NCI-H345 (cell line): ENCODE results near the gene PRKG2.
A peak's percentile ranks its signal among the peaks of the same experiment; 100 is the strongest.
"Not testable (repeated sequence)": the region's sequence is repeated elsewhere in the genome, so short reads cannot be mapped to it uniquely, and the experiment has no call there.

ENCODE experiments used
- DNase-seq: peaks from one replicate; lab custom pipeline; 2025; lab: John Stamatoyannopoulos, UW

The PRKG2 gene

GRCh38 chr4:81214881-81215868, at the start of gene PRKG2:
Gene PRKG2 (minus strand): TSS chr4:81215222. CDS start chr4:81205047, 10,175 bp downstream.
- peak; percentile 29 for DNase-seq

- DNase-seq, result no peak
Measured at GRCh38 chr4:81260443-81261101, 45.5 kb upstream of the PRKG2 start.

- DNase-seq, result no peak
Measured at GRCh38 chr4:81258841-81259550, 44.0 kb upstream of the PRKG2 start.

- no peak for DNase-seq
Measured at GRCh38 chr4:81257816-81258215, 42.8 kb upstream of the PRKG2 start.

- DNase-seq, result no peak
Measured at GRCh38 chr4:81257021-81257420, 42.0 kb upstream of the PRKG2 start.

GRCh38 chr4:81256059-81256970, 41.3 kb upstream of the PRKG2 start:
- DNase-seq, result no peak

- DNase-seq, result no peak
Measured at GRCh38 chr4:81255524-81255923, 40.5 kb upstream of the PRKG2 start.

- no peak for DNase-seq
Measured at GRCh38 chr4:81250430-81250829, 35.4 kb upstream of the PRKG2 start.

GRCh38 chr4:81245218-81246009, 30.4 kb upstream of the PRKG2 start:
- no peak for DNase-seq

- no peak for DNase-seq
Measured at GRCh38 chr4:81237791-81238190, 22.8 kb upstream of the PRKG2 start.

GRCh38 chr4:81235982-81236749, 21.1 kb upstream of the PRKG2 start:
- DNase-seq, result no peak

- DNase-seq, result no peak
Measured at GRCh38 chr4:81227968-81228367, 12.9 kb upstream of the PRKG2 start.

GRCh38 chr4:81227138-81227537, 12.1 kb upstream of the PRKG2 start:
- DNase-seq, result no peak

- DNase-seq, result no peak
Measured at GRCh38 chr4:81225252-81225651, 10.2 kb upstream of the PRKG2 start.

- DNase-seq, result not testable (repeated sequence)
Measured at GRCh38 chr4:81222082-81222472, 7.1 kb upstream of the PRKG2 start.

- DNase-seq, result no peak
Measured at GRCh38 chr4:81221303-81222081, 6.5 kb upstream of the PRKG2 start.

- no peak for DNase-seq
Measured at GRCh38 chr4:81220271-81220670, 5.2 kb upstream of the PRKG2 start.

- no peak for DNase-seq
Measured at GRCh38 chr4:81218206-81218605, 3.2 kb upstream of the PRKG2 start.

- no peak for DNase-seq
Measured at GRCh38 chr4:81217779-81218178, 2.8 kb upstream of the PRKG2 start.
